ENCODE data around the gene TTC29. TPM values are rescaled to one million over a fixed set of nuclear protein-coding genes. Genes with fewer than 3 reads are reported as not detected.
A peak's percentile ranks its signal among the peaks of the same experiment; 100 is the strongest.

TTC29 gene
- total RNA-seq, result not detected

- Mint-ChIP-seq H3K4me3 (peak within 1 kb of the TSS; percentile 83), H3K36me3 (ENCODE audit: low read depth) (no peaks in the 10 kb centered on the region), H3K4me1 (peaks cover 16% of the 10 kb centered on the region), H3K27ac (no peak within 1 kb of the TSS), H3K9me3 (no peaks in the 10 kb centered on the region), H3K27me3 (peaks cover 5% of the 10 kb centered on the region)
- ATAC-seq (replicated peaks), result peak; percentile 100
Observed at GRCh38 chr4:146945556-146946374, at the start of gene TTC29. TTC29 (minus strand) TSS chr4:146945864; CDS start chr4:146939895, 5,969 bp downstream.

GRCh38 chr4:146981651-146982050 is 36.0 kb upstream of the TTC29 start:
- no peaks in the 10 kb centered on the region for H3K9me3 Mint-ChIP-seq
- no peak for ATAC-seq (replicated peaks)

GRCh38 chr4:146978641-146979040 is 33.0 kb upstream of the TTC29 start:
- H3K27me3 Mint-ChIP-seq, result peaks cover 21% of the 10 kb centered on the region
- no peak for ATAC-seq (replicated peaks)
- no peak overlapping the region for H3K27ac Mint-ChIP-seq
- H3K4me1 Mint-ChIP-seq, result no peaks in the 10 kb centered on the region
- H3K36me3 Mint-ChIP-seq (ENCODE audit: low read depth), result no peaks in the 10 kb centered on the region
- H3K9me3 Mint-ChIP-seq, result no peaks in the 10 kb centered on the region
- no peak overlapping the region for H3K4me3 Mint-ChIP-seq

More at GRCh38 chr4:146981651-146982050, 36.0 kb upstream of the TTC29 start:
- Mint-ChIP-seq H3K27ac (no peak overlapping the region), H3K36me3 (ENCODE audit: low read depth) (no peaks in the 10 kb centered on the region), H3K27me3 (peaks cover 10% of the 10 kb centered on the region), H3K4me1 (no peaks in the 10 kb centered on the region), H3K4me3 (no peak overlapping the region)

GRCh38 chr4:146976145-146976544 is 30.5 kb upstream of the TTC29 start:
- Mint-ChIP-seq H3K27ac (no peak overlapping the region), H3K9me3 (no peaks in the 10 kb centered on the region), H3K4me1 (no peaks in the 10 kb centered on the region), H3K36me3 (ENCODE audit: low read depth) (no peaks in the 10 kb centered on the region), H3K27me3 (peaks cover 24% of the 10 kb centered on the region), H3K4me3 (no peak overlapping the region)
- no peak for ATAC-seq (replicated peaks)

- no peaks in the 10 kb centered on the region for H3K4me1 Mint-ChIP-seq
- H3K9me3 Mint-ChIP-seq, result no peaks in the 10 kb centered on the region
- no peak for ATAC-seq (replicated peaks)
- H3K27me3 Mint-ChIP-seq, result peaks cover 24% of the 10 kb centered on the region
- H3K27ac Mint-ChIP-seq, result no peak overlapping the region
- H3K36me3 Mint-ChIP-seq (ENCODE audit: low read depth), result no peaks in the 10 kb centered on the region
- H3K4me3 Mint-ChIP-seq, result no peak overlapping the region
Observed at GRCh38 chr4:146975527-146975926, 29.9 kb upstream of the TTC29 start.

- Mint-ChIP-seq H3K4me3 (no peak overlapping the region), H3K27me3 (peaks cover 24% of the 10 kb centered on the region), H3K4me1 (no peaks in the 10 kb centered on the region), H3K9me3 (no peaks in the 10 kb centered on the region), H3K36me3 (ENCODE audit: low read depth) (no peaks in the 10 kb centered on the region), H3K27ac (no peak overlapping the region)
- ATAC-seq (replicated peaks), result no peak
Observed at GRCh38 chr4:146975036-146975435, 29.4 kb upstream of the TTC29 start.

- Mint-ChIP-seq H3K4me1 (no peaks in the 10 kb centered on the region), H3K9me3 (no peaks in the 10 kb centered on the region), H3K27me3 (peaks cover 23% of the 10 kb centered on the region), H3K4me3 (no peak overlapping the region), H3K27ac (no peak overlapping the region), H3K36me3 (ENCODE audit: low read depth) (no peaks in the 10 kb centered on the region)
- ATAC-seq (replicated peaks), result no peak
Observed at GRCh38 chr4:146972036-146972435, 26.4 kb upstream of the TTC29 start.

GRCh38 chr4:146969126-146969525 is 23.5 kb upstream of the TTC29 start:
- ATAC-seq (replicated peaks), result no peak

GRCh38 chr4:146960634-146961033 is 15.0 kb upstream of the TTC29 start:
- no peaks in the 10 kb centered on the region for H3K9me3 Mint-ChIP-seq
- H3K27me3 Mint-ChIP-seq, result peaks cover 40% of the 10 kb centered on the region
- H3K4me3 Mint-ChIP-seq, result no peak overlapping the region
- no peaks in the 10 kb centered on the region for H3K4me1 Mint-ChIP-seq
- ATAC-seq (replicated peaks), result no peak
- no peaks in the 10 kb centered on the region for H3K36me3 Mint-ChIP-seq (ENCODE audit: low read depth)
- H3K27ac Mint-ChIP-seq, result no peak overlapping the region

More at GRCh38 chr4:146969126-146969525, 23.5 kb upstream of the TTC29 start:
- Mint-ChIP-seq H3K4me3 (no peak overlapping the region), H3K36me3 (ENCODE audit: low read depth) (no peaks in the 10 kb centered on the region), H3K4me1 (no peaks in the 10 kb centered on the region), H3K27me3 (peaks cover 6% of the 10 kb centered on the region), H3K9me3 (no peaks in the 10 kb centered on the region), H3K27ac (no peak overlapping the region)

- Mint-ChIP-seq H3K36me3 (ENCODE audit: low read depth) (no peaks in the 10 kb centered on the region), H3K4me1 (no peaks in the 10 kb centered on the region), H3K27ac (no peak overlapping the region), H3K9me3 (no peaks in the 10 kb centered on the region), H3K27me3 (peaks cover 45% of the 10 kb centered on the region), H3K4me3 (no peak overlapping the region)
- no peak for ATAC-seq (replicated peaks)
Observed at GRCh38 chr4:146959692-146960091, 14.0 kb upstream of the TTC29 start.

- peak; percentile 71 for ATAC-seq (replicated peaks)
- no peaks in the 10 kb centered on the region for H3K36me3 Mint-ChIP-seq (ENCODE audit: low read depth)
- H3K4me3 Mint-ChIP-seq, result no peak overlapping the region
- H3K9me3 Mint-ChIP-seq, result no peaks in the 10 kb centered on the region
- H3K27me3 Mint-ChIP-seq, result peaks cover 43% of the 10 kb centered on the region
- no peak overlapping the region for H3K27ac Mint-ChIP-seq
- no peaks in the 10 kb centered on the region for H3K4me1 Mint-ChIP-seq
Observed at GRCh38 chr4:146957237-146957636, 11.6 kb upstream of the TTC29 start.

GRCh38 chr4:146952896-146953295 is 7.2 kb upstream of the TTC29 start:
- H3K36me3 Mint-ChIP-seq (ENCODE audit: low read depth), result no peaks in the 10 kb centered on the region
- H3K27me3 Mint-ChIP-seq, result peaks cover 27% of the 10 kb centered on the region
- H3K4me1 Mint-ChIP-seq, result no peaks in the 10 kb centered on the region
- H3K4me3 Mint-ChIP-seq, result no peak overlapping the region
- no peak overlapping the region for H3K27ac Mint-ChIP-seq
- no peak for ATAC-seq (replicated peaks)
- no peaks in the 10 kb centered on the region for H3K9me3 Mint-ChIP-seq

GRCh38 chr4:146949559-146949958 is 3.9 kb upstream of the TTC29 start:
- ATAC-seq (replicated peaks), result no peak
- Mint-ChIP-seq H3K4me1 (peaks cover 16% of the 10 kb centered on the region), H3K36me3 (ENCODE audit: low read depth) (no peaks in the 10 kb centered on the region), H3K4me3 (no peak overlapping the region), H3K9me3 (no peaks in the 10 kb centered on the region), H3K27ac (no peak overlapping the region), H3K27me3 (peaks cover 12% of the 10 kb centered on the region)

GRCh38 chr4:146943691-146944375 is 1.8 kb downstream of the TTC29 start:
- Mint-ChIP-seq H3K9me3 (no peaks in the 10 kb centered on the region), H3K27ac (no peak overlapping the region), H3K4me3 (no peak overlapping the region), H3K27me3 (peaks cover 5% of the 10 kb centered on the region), H3K4me1 (peaks cover 16% of the 10 kb centered on the region), H3K36me3 (ENCODE audit: low read depth) (no peaks in the 10 kb centered on the region)
- ATAC-seq (replicated peaks), result no peak

GRCh38 chr4:146932116-146932515 is 13.5 kb downstream of the TTC29 start:
- H3K27me3 Mint-ChIP-seq, result peaks cover 18% of the 10 kb centered on the region
- no peak overlapping the region for H3K4me3 Mint-ChIP-seq
- H3K36me3 Mint-ChIP-seq (ENCODE audit: low read depth), result no peaks in the 10 kb centered on the region
- H3K9me3 Mint-ChIP-seq, result no peaks in the 10 kb centered on the region
- no peak for ATAC-seq (replicated peaks)
- no peak overlapping the region for H3K27ac Mint-ChIP-seq
- no peaks in the 10 kb centered on the region for H3K4me1 Mint-ChIP-seq
